GM19463 (cell line): ENCODE measurements around the gene RAPGEF6.

Source experiments
- ATAC-seq: cut with Tn5 transposase; IDR thresholded peaks from one replicate; pipeline ENCODE4 v1.9.1; 2021; ENCODE audit warnings: mild to moderate bottlenecking, moderate library complexity; ENCODE audit not compliant: unreplicated experiment

RAPGEF6 gene

DNA sequence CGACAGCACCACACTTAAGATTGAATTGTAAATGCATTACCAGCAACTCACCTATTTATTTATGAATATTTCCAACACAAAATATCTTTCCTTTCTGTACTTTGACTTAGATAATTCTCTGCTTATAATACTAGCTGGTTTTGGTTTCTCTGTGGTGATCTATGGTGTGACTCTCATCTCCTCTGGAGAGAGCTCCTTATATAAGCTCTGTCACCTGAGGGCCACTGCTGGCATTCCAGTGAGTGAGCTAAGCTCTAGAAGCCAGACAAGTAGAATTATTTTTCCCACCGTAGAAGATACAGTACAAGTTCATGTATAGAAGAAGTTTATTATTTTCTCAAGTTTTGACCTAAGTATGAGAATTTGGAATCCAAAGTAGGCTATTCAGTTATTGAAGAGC, 259.7 kb downstream of the RAPGEF6 start:
- peak; percentile 20 for ATAC-seq
